ENCODE results near the gene LYST. TPM values are rescaled to one million over a fixed set of nuclear protein-coding genes. Genes with fewer than 3 reads are reported as not detected.

The LYST gene
- total and polyA plus RNA-seq, 10 of the 15 experiments (the other 5 are each of a cell fraction or from before 2014, with no cell fraction given): 3.3 to 28.1 (median 5.6) TPM

GRCh38 chr1:235640580-235640979 lies 226.1 kb downstream of the LYST start (continued):
- TF ChIP-seq CUX1 (IDR thresholded peaks at IDR 0.05; ENCODE audit: insufficient replicate concordance, low read depth, low read length) (no peak), SUPT20H (IDR thresholded peaks at IDR 0.05; ENCODE audit: borderline replicate concordance, control insufficient read depth, low read depth, low read length) (no peak), FOS (IDR thresholded peaks at IDR 0.05; ENCODE audit: borderline replicate concordance, extremely low read depth, insufficient read length) (no peak), SP1 (IDR thresholded peaks at IDR 0.05; ENCODE audit: low read depth, low read length) (no peak)

DNA sequence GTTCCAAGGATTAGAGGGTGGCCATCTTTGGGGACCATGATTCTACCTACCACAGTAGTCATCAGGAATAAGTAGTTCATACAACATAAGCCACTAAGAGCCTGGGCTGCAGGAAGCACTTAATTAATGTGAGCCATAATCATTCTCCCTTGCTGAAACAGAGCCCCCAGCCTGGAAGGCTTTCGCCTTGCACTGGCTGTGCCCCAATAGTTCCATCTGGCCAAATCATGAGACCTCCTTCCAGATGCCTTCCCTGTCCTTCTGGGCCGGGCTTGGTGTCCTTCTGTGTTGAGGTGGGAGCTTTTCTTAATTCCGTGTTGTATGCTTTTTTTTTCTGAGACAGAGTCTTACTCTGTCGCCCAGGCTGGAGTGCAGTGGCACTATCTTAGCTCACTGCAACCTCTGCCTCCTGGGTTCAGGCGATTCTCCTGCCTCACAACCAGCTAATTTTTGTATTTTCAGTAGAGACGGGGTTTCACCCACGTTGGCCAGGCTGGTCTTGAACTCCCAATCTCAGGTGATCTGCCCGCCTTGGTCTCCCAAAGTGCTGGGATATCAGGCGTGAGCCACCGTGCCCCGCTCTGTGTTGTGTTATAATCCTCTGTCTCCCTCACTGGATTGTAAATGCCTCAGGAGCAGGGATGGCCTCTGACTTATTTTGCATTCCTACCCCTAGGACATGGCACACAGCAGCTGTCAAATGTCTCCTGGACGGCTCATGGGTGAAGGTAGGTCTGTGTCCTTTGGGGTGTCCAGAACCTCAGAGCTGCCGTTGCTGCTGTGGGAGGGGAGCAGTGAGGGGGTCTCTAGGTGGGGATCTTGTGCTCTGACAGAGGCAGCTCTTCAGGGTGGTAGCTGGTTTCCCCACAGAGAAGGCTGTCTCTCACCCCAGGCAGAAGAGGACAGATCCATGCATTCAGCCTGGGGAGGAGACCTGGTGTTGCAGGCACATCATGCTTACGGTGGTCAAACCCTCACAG lies 227.2 kb downstream of the LYST start:
- H4K20me1 ChIP-seq (ENCODE audit: control insufficient read depth, insufficient read depth): no peaks in the 10 kb centered on the region
- intact Hi-C loops (cut with micrococcal nuclease; ENCODE audit: unreplicated experiment): no loop called here
- FAIRE-seq: no peak
- peaks cover 12% of the 10 kb centered on the region; the same call in 1 of the 2 replicates for H3K4me1 ChIP-seq (ENCODE audit: control insufficient read depth, insufficient read depth, low read length)
- no peak overlapping the region for H3K27ac ChIP-seq (ENCODE audit: control insufficient read depth, insufficient read depth)
- no peak overlapping the region for H3K4me3 ChIP-seq
- WGBS (ENCODE audit: insufficient coverage, insufficient replicate concordance, low lambda C conversion rate, missing lambda C conversion rate): 49% methylated on average over 14 of the region's 14 CpGs
- H2AFZ ChIP-seq (ENCODE audit: control insufficient read depth, low read depth, low read length): no peak overlapping the region
- no peaks in the 10 kb centered on the region for H3K27me3 ChIP-seq (replicated peaks in 1 of 2; ENCODE audit: control insufficient read depth in 2 of 2, insufficient read depth in 2 of 2, low read length in 1 of 2)
- RAD21 ChIA-PET (ENCODE audit: unreplicated experiment): no interaction called here
- no peak overlapping the region for H3K9ac ChIP-seq (ENCODE audit: control insufficient read depth, insufficient read depth, low read length)
- no peak for DNase-seq (ENCODE audit: low read depth, low spot score)
- no peak for ATAC-seq
- no peaks in the 10 kb centered on the region for H3K9me3 ChIP-seq (replicated peaks; ENCODE audit: control insufficient read depth, insufficient read depth, low read length)
- H3K4me2 ChIP-seq (ENCODE audit: control insufficient read depth, insufficient read depth): no peak overlapping the region
- BruUV-seq (replicated peaks): no TSS peak
- SMC1A ChIA-PET (ENCODE audit: uncharacterized antibody, unreplicated experiment): no interaction called here
- POLR2A ChIA-PET: no interaction called here
- in situ Hi-C loops (cut with MboI): no loop called here
- no peaks in the 10 kb centered on the region for H3K36me3 ChIP-seq (ENCODE audit: control insufficient read depth in 2 of 2, insufficient read depth in 2 of 2, low read length in 1 of 2)
- no peaks in the 10 kb centered on the region for H3K79me2 ChIP-seq (ENCODE audit: control insufficient read depth, insufficient read depth, low read length)
- CTCF ChIA-PET: no interaction called here
- TF ChIP-seq IRF5 (IDR thresholded peaks at IDR 0.05; ENCODE audit: borderline replicate concordance) (no peak), JUNB (IDR thresholded peaks at IDR 0.05) (no peak), CEBPB (IDR thresholded peaks at IDR 0.05; ENCODE audit: borderline replicate concordance in 1 of 2, low read depth in 2 of 2, low read length in 2 of 2) (no peak), POLR2A (IDR thresholded peaks at IDR 0.05; ENCODE audit: low read depth, low read length) (no peak), YY1 (IDR thresholded peaks at IDR 0.05; ENCODE audit: low read depth, low read length) (no peak), IRF4 (IDR thresholded peaks at IDR 0.05; ENCODE audit: low read depth, low read length) (no peak), HDAC2 (IDR thresholded peaks at IDR 0.05) (no peak)
- TF ChIP-seq, protein P1, sequence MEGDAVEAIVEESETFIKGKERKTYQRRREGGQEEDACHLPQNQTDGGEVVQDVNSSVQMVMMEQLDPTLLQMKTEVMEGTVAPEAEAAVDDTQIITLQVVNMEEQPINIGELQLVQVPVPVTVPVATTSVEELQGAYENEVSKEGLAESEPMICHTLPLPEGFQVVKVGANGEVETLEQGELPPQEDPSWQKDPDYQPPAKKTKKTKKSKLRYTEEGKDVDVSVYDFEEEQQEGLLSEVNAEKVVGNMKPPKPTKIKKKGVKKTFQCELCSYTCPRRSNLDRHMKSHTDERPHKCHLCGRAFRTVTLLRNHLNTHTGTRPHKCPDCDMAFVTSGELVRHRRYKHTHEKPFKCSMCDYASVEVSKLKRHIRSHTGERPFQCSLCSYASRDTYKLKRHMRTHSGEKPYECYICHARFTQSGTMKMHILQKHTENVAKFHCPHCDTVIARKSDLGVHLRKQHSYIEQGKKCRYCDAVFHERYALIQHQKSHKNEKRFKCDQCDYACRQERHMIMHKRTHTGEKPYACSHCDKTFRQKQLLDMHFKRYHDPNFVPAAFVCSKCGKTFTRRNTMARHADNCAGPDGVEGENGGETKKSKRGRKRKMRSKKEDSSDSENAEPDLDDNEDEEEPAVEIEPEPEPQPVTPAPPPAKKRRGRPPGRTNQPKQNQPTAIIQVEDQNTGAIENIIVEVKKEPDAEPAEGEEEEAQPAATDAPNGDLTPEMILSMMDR (IDR thresholded peaks at IDR 0.05 in 2 of 3, conservative IDR thresholded peaks at IDR 0.05 in 1 of 3; ENCODE audit: control insufficient read depth in 2 of 3, extremely low read depth in 1 of 3, insufficient read depth in 1 of 3, low read depth in 3 of 3, low read length in 3 of 3): no peak
